ENCODE measurements around the gene TLCD5.

TLCD5 gene

DNA sequence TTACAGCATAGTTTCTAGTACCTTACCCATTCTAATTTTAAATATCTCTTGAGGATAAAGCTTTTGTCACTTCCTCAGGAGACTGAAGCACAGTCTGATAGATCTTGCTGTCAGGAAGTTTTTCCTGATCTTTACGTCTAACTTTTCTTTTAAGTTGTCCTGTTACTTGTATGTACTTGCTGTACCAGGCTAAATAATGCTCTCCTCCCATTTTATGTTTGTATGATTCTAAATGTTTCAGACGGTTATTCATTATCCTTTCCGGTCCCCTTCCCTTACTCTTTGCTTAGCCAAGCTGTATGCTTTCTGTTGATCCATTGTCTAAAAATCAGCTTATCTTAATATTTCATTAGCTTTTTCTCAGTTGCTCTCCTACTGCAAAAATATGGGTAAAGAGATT, 17.1 kb downstream of the TLCD5 start:
- no peak overlapping the region for H3K4me3 ChIP-seq (ENCODE audit: low read length)
- DNase-seq (ENCODE audit: low read depth) = peak; percentile 51
- TF ChIP-seq, protein P1, sequence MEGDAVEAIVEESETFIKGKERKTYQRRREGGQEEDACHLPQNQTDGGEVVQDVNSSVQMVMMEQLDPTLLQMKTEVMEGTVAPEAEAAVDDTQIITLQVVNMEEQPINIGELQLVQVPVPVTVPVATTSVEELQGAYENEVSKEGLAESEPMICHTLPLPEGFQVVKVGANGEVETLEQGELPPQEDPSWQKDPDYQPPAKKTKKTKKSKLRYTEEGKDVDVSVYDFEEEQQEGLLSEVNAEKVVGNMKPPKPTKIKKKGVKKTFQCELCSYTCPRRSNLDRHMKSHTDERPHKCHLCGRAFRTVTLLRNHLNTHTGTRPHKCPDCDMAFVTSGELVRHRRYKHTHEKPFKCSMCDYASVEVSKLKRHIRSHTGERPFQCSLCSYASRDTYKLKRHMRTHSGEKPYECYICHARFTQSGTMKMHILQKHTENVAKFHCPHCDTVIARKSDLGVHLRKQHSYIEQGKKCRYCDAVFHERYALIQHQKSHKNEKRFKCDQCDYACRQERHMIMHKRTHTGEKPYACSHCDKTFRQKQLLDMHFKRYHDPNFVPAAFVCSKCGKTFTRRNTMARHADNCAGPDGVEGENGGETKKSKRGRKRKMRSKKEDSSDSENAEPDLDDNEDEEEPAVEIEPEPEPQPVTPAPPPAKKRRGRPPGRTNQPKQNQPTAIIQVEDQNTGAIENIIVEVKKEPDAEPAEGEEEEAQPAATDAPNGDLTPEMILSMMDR (IDR thresholded peaks at IDR 0.05; ENCODE audit: insufficient read depth, low read depth, low read length, missing control alignments) = no peak

- no peak overlapping the region for H3K4me3 ChIP-seq (ENCODE audit: low read length)
- TF ChIP-seq, protein P1 (IDR thresholded peaks at IDR 0.05; ENCODE audit: insufficient read depth, low read depth, low read length, missing control alignments) = no peak
- no peak for DNase-seq (ENCODE audit: low read depth)
Observed at GRCh38 chr11:120342678-120343077, 17.6 kb downstream of the TLCD5 start.

- DNase-seq (ENCODE audit: low read depth) = no peak
- no peak overlapping the region for H3K4me3 ChIP-seq (ENCODE audit: low read length)
- TF ChIP-seq, protein P1 (IDR thresholded peaks at IDR 0.05; ENCODE audit: insufficient read depth, low read depth, low read length, missing control alignments) = no peak
Observed at GRCh38 chr11:120343429-120343828, 18.3 kb downstream of the TLCD5 start.

- TF ChIP-seq, protein P1 (IDR thresholded peaks at IDR 0.05; ENCODE audit: insufficient read depth, low read depth, low read length, missing control alignments) = no peak
- DNase-seq (ENCODE audit: low read depth) = peak; percentile 47
- H3K4me3 ChIP-seq (ENCODE audit: low read length) = no peak overlapping the region
Observed at GRCh38 chr11:120344302-120345004, 19.4 kb downstream of the TLCD5 start.

GRCh38 chr11:120346233-120346632, 21.1 kb downstream of the TLCD5 start:
- DNase-seq (ENCODE audit: low read depth) = no peak
- no peak overlapping the region for H3K4me3 ChIP-seq (ENCODE audit: low read length)
- TF ChIP-seq, protein P1 (IDR thresholded peaks at IDR 0.05; ENCODE audit: insufficient read depth, low read depth, low read length, missing control alignments) = no peak

DNA sequence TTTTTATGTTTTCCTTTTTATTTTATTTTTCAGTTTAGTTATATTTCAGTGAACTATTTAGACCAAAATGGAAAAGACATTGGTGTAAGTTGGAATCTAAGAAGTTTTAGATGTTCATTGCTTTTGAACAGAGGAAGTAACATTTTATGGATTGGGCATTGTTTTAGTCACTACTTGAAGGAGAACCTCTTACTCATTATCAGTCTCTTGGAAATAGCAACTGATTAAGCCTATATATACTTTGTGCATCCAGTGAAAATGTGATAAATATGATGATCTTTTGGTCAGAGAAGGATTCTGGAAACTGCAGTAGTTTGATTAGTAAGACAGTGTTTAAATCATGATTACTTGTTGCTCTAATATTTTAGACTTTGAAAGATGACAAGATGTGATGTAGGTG, 25.5 kb downstream of the TLCD5 start:
- H3K4me3 ChIP-seq (ENCODE audit: low read length) = no peak overlapping the region
- TF ChIP-seq, protein P1 (IDR thresholded peaks at IDR 0.05; ENCODE audit: insufficient read depth, low read depth, low read length, missing control alignments) = no peak
- DNase-seq (ENCODE audit: low read depth) = no peak

GRCh38 chr11:120352405-120352804, 27.3 kb downstream of the TLCD5 start:
- no peak overlapping the region for H3K4me3 ChIP-seq (ENCODE audit: low read length)
- DNase-seq (ENCODE audit: low read depth) = no peak
- TF ChIP-seq, protein P1 (IDR thresholded peaks at IDR 0.05; ENCODE audit: insufficient read depth, low read depth, low read length, missing control alignments) = no peak
